GM20431 (cell line): ENCODE measurements around the gene PLEKHA7.
"Not testable (repeated sequence)": the region's sequence is repeated elsewhere in the genome, so short reads cannot be mapped to it uniquely, and the experiment has no call there.

Source experiments
- in situ Hi-C: fragments of 300-500 bp; cut with MseI, MboI; formaldehyde crosslinking; loops from one replicate; pipeline ENCODE4 v1.15.0; 2020; ENCODE audit warnings: low sequenced_read_pairs; ENCODE audit not compliant: unreplicated experiment

Gene PLEKHA7, protein sequence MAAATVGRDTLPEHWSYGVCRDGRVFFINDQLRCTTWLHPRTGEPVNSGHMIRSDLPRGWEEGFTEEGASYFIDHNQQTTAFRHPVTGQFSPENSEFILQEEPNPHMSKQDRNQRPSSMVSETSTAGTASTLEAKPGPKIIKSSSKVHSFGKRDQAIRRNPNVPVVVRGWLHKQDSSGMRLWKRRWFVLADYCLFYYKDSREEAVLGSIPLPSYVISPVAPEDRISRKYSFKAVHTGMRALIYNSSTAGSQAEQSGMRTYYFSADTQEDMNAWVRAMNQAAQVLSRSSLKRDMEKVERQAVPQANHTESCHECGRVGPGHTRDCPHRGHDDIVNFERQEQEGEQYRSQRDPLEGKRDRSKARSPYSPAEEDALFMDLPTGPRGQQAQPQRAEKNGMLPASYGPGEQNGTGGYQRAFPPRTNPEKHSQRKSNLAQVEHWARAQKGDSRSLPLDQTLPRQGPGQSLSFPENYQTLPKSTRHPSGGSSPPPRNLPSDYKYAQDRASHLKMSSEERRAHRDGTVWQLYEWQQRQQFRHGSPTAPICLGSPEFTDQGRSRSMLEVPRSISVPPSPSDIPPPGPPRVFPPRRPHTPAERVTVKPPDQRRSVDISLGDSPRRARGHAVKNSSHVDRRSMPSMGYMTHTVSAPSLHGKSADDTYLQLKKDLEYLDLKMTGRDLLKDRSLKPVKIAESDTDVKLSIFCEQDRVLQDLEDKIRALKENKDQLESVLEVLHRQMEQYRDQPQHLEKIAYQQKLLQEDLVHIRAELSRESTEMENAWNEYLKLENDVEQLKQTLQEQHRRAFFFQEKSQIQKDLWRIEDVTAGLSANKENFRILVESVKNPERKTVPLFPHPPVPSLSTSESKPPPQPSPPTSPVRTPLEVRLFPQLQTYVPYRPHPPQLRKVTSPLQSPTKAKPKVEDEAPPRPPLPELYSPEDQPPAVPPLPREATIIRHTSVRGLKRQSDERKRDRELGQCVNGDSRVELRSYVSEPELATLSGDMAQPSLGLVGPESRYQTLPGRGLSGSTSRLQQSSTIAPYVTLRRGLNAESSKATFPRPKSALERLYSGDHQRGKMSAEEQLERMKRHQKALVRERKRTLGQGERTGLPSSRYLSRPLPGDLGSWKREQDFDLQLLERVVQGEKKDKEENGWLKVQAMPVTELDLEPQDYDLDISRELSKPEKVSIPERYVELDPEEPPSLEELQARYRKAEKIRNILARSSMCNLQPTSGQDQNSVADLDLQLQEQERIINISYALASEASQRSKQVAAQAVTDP

DNA sequence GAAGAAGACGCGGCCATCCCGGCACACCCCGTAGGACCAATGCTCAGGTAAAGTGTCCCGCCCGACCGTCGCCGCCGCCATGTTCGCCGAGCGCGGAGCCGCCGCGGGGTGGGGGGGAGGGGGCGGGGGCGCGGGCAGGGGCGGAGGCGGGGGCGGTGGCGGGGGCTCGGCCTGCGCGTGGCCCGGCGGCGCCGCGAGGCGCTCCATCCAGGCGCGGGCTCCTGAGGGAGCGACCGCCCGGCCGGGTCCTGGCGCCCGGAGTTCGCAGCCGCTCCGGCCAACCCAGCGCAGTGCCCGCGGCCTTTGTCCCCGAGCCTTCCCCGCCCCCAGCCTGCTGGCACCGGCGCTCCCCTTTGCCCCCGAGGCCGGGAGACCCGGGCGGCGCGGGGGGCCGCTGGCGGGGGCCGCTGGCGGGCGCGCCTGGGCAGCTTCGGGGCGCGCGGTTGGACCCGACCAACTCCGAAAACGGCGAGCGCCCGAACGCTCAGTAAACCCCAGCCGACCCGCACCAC is at the start of gene PLEKHA7:
Gene PLEKHA7, minus strand, starts transcription at position 94 of the 512 bp plus-strand sequence. Its CDS starts 13 bp downstream, at position 81.
- in situ Hi-C loops, result no loop called here

GRCh38 chr11:17063171-17064002 is 49.2 kb upstream of the PLEKHA7 start:
- in situ Hi-C loops, result loop anchor here (5.0 to 10.0 kb wide), 2 partner anchors 116 to 249 kb away; no protein-coding TSS in a partner anchor

DNA sequence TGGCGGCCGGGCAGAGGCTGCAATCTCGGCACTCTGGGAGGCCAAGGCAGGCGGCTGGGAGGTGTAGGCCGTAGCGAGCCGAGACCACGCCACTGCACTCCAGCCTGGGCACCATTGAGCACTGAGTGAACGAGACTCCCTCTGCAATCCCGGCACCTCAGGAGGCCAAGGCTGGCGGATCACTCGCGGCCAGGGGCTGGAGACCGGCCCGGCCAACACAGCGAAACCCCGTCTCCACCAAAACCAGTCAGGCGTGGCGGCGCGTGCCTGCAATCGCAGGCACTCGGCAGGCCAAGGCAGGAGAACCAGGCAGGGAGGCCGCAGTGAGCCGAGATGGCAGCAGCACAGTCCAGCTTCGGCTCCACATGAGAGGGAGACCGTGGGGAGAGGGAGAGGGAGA is 36.9 kb upstream of the PLEKHA7 start:
- in situ Hi-C loops, result not testable (repeated sequence)

DNA sequence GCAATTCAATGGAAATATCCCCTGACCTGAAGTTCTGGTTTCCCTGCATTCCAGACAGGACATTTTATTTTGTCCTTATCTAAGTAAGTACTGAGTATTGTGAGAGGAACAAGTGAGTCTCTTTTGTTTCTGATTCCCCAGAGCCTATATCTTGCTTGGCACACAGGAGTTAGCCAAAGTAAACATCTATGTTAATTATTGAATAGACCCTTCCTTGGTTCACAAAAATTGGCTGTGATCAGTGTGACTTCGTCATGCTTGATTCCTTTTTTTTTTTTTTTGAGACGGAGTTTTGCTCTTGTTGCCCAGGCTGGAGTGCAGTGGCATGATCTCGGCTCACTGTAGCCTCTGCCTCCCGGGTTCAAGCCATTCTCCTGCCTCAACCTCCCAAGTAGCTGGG is 34.3 kb upstream of the PLEKHA7 start:
- in situ Hi-C loops, result not testable (repeated sequence)

DNA sequence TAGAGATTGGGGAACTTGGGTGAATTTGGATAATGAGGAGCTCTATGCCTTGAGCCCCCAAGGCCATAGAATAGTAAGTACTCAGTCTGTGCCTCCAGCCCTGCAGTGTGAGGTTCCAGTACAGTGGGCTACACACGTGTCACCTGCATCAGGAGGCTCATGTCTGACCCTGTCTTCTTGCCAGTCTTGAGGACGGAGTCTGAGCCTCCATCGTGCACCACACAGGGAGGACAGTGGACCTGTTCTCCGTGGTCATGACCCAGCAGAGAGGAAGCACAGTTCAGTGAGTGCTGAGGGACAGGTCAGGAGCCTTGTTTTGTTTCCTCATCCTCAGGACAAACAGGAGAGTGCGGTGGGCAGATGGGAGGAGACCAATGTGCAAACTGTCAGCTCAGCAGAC is 32.5 kb upstream of the PLEKHA7 start:
- in situ Hi-C loops, result no loop called here

DNA sequence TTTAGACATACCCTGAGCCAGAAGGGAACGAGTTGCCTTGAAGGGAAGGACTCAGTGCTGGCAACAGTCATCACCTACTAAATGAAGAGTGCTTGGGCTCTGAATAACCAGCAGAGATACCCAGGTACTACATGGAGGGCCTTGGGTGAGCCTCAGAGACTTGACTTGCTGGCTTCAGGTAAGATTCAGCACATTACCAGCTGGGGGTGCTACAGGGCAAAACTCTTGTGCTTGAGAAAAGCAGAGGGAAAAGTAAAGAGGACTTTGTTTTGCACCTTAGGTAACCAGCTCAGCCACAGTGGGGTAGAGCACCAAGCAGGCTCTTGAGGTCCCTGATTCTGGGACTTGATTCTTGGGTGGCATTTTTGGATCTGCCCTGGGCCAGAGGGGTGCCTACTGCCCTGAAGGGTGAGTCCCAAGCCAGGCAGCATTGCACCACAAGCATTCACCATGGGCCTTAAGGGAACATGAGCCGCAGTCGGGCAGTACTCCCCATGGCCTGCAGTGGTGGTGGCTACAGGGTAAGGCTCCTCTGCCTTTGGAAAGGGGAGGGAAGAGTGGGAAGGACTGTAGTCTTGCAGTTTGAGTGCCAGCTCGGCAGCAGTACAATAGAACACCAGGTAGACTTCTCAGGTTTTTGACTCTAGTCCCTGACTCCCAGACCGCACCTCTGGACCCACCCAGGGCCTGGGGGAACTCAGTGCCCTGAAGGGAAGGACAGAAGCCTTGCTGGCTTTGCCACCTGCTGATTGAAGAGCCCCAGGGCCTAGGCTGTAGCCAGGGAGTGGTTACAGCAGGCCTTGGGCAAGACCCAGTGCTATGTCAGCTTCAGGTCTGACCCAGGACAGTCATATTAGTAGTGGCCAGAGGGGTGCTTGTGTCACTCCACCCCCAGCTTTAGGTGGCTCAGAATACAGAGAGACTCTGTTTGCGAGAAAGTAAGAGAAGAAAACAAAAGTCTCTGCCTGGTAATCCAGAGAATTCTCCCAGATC is 22.7 kb upstream of the PLEKHA7 start:
- in situ Hi-C loops, result no loop called here

DNA sequence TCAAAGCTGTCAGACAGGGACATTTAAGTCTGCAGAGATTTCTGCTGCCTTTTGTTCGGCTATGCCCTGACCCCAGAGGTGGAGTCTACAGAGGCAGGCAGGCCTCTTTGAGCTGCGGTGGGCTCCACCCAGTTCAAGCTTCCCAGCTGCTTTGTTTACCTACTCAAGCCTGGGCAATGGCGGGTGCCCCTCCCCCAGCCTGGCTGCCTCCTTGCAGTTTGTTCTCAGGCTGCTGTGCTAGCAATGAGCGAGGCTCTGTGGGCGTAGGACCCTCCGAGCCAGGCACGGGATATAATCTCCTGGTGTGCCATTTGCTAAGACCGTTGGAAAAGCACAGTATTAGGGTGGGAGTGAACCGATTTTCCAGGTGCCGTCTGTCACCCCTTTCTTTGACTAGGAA is 19.8 kb upstream of the PLEKHA7 start:
- in situ Hi-C loops, result not testable (repeated sequence)

DNA sequence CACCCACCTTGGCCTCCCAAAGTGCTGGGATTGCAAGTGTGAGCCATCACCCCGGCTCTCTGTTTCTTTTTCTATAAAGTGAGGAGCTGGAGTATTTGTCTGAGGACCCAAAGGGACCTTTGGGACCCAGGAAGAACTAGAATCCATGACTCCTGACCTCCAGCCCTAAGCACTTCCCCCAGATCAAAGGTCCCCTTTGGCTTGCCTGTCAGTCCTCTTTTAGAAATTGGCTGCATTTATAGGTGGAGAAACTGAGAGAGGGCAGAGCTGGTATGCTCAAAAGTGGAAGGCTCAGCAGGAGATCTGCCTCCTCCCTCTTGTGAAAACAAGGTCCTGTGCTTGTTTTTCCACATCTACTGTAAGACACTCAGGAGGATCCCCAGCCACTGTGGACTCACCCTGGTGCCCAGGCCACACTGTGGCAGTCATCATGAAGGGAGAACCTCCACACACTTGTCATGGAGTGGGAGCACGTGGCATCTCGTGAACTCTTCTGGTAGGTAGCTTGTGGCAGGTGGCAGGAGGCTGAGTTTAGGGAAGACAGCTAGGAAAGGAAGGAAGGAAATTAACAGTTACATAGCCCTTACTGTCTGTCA is 12.4 kb upstream of the PLEKHA7 start:
- in situ Hi-C loops, result no loop called here

- in situ Hi-C loops, result no loop called here
Observed at GRCh38 chr11:17024924-17025323, 10.7 kb upstream of the PLEKHA7 start.

DNA sequence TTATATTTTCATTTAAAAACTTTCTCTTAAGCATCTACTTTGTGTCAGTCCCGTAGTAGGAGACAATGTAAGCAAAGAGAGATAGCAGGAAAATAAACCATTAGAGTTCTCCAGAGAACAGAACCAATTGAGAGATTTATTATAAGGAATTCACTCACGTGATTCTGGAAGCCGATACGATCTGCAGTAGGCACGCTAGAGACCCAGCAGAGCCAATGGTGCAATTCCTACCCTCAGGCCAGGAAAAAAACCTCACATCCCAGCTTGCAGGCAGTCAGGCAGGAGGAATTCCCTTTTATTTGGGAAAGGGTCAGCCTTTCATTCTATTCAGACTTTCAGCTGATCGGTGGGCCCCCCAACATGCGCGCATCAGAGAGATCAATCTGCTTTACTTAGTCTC is 7.3 kb upstream of the PLEKHA7 start:
- in situ Hi-C loops, result no loop called here

- in situ Hi-C loops, result no loop called here
Observed at GRCh38 chr11:17020831-17021230, 6.6 kb upstream of the PLEKHA7 start.

GRCh38 chr11:17019232-17019631 is 5.0 kb upstream of the PLEKHA7 start:
- in situ Hi-C loops, result no loop called here

DNA sequence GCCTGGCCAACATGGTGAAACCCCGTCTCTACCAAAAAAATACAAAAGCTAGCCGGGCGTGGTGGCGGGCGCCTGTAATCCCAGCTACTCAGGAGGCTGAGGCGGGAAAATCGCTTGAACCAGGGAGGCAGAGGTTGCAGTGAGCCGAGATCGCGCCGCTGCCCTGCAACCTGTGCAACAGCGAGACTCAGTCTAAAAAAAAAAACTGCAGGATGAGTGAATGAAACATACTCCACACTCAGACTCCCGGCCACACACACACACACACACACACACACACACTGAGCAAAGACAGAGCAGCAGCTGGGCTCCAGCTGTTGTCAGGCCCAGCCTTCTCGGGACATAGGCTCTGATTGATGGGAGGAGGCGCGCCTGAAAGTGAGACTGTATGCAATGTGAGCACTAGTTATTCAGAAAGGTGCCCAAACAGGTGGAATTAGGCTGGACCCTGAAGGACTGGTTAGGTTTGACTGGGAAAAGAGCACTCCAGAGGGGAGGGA is 1.5 kb upstream of the PLEKHA7 start:
- in situ Hi-C loops, result no loop called here

- in situ Hi-C loops, result no loop called here
Observed at GRCh38 chr11:17014833-17015626, 816 bp upstream of the PLEKHA7 start.

DNA sequence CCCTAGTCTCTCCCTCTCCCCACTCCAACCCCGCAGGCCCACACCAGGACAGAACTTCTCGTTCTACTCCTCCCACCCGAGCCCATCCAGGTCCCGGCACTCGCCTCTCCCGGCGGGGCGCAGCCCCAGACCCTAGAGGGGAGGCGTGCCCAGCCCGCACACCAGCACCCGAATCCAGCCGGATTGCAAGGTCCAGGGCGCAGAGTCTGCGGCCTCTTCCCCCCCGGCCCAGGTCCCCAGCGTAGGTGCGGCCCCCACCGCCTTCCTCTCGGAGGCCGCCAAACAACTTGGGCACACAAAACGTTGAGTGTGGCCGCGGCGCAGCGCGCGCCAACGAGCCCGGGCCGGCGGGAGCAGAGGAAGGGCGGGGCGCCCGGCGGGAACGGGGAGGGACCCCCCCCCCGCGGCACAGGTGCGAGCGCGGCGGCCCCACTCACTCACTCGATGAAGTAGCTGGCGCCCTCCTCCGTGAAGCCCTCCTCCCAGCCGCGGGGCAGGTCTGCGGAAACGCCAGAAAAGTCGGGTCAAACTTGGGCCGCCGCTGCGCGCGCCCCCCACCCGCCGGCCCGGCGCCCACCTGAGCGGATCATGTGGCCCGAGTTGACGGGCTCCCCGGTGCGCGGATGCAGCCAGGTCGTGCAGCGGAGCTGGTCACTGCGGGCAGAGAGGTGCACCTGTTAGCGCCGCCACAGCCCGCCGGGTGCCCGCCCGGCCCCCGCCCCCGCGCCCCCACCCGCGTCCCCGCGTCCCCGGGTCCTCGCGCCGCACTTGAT is 480 bp downstream of the PLEKHA7 start:
- in situ Hi-C loops, result no loop called here
